HepG2 (cell line): ENCODE results near the gene FNDC7.

ENCODE experiments used
- ATF6 ChIP-seq: sonication (generic); formaldehyde crosslinking; conservative IDR thresholded peaks from 2 replicates; pipeline ENCODE4 v1.4.0; 2020; ENCODE audit warnings: missing genetic modification reagents
- ZFP36 ChIP-seq: fragments of 150-350 bp; IDR thresholded peaks from 2 replicates; pipeline ENCODE4 v1.6.1; 2018; ENCODE audit warnings: borderline replicate concordance, low read length, low read depth; ENCODE audit not compliant: partially characterized antibody

GRCh38 chr1:108692724-108693655 is 19.7 kb upstream of the FNDC7 start:
- TF ChIP-seq ZFP36 (no peak), ATF6 (CRISPR knock-in tag) (no peak)
